DOHH2 (cell line): ENCODE results near the gene MGAT5.

Experiments
- H3F3A ChIP-seq: fragments of 200-600 bp; sonication (generic), shearing (Covaris generic); 2 replicates; pipeline ENCODE4 v1.6.0; 2016; ENCODE audit warnings: antibody characterized with exemption, mild to moderate bottlenecking; ENCODE audit not compliant: control insufficient read depth, insufficient read depth
- H3K27ac ChIP-seq: fragments of 200-600 bp; sonication (generic); 2 replicates; pipeline ENCODE4 v1.5.1; 2014; ENCODE audit warnings: low read depth, mild to moderate bottlenecking, low read length, moderate library complexity
- H3K27me3 ChIP-seq: fragments of 200-600 bp; sonication (generic); 2 replicates; pipeline ENCODE4 v1.6.1; 2014; ENCODE audit warnings: mild to moderate bottlenecking, low read length, mixed read lengths; ENCODE audit not compliant: control insufficient read depth
- H3K36me3 ChIP-seq: fragments of 200-600 bp; sonication (generic); 2 replicates; pipeline ENCODE4 v1.6.1; 2014; ENCODE audit warnings: mild to moderate bottlenecking, low read length, moderate library complexity, mixed read lengths; ENCODE audit not compliant: control insufficient read depth
- H3K4me1 ChIP-seq: fragments of 200-600 bp; sonication (generic); 2 replicates; pipeline ENCODE4 v1.6.1; 2014; ENCODE audit warnings: mild to moderate bottlenecking, low read length, mixed read lengths; ENCODE audit not compliant: control insufficient read depth
- H3K4me2 ChIP-seq: fragments of 200-600 bp; sonication (generic); 2 replicates; pipeline ENCODE4 v1.6.0; 2014; ENCODE audit warnings: mild to moderate bottlenecking, low read length, moderate library complexity
- H3K4me3 ChIP-seq: fragments of 200-600 bp; sonication (generic); 2 replicates; pipeline ENCODE4 v1.5.1; 2014; ENCODE audit warnings: mild to moderate bottlenecking, low read length, mixed read lengths
- H3K79me2 ChIP-seq: fragments of 200-600 bp; sonication (generic); 2 replicates; pipeline ENCODE4 v1.6.1; 2014; ENCODE audit warnings: mild to moderate bottlenecking, low read length, mixed read lengths; ENCODE audit not compliant: control insufficient read depth
- H3K9me2 ChIP-seq: fragments of 200-600 bp; sonication (generic); replicated peaks from 2 replicates; pipeline ENCODE4 v1.6.1; 2014; ENCODE audit warnings: mild to moderate bottlenecking, low read length, mixed read lengths; ENCODE audit not compliant: control insufficient read depth
- H3K9me3 ChIP-seq: fragments of 200-600 bp; sonication (generic); 2 replicates; pipeline ENCODE4 v1.6.1; 2014; ENCODE audit warnings: antibody characterized with exemption, low read length, mixed read lengths; ENCODE audit not compliant: control insufficient read depth, insufficient read depth
- H4K20me1 ChIP-seq: fragments of 200-600 bp; sonication (generic); 2 replicates; pipeline ENCODE4 v1.6.0; 2014; ENCODE audit warnings: low read depth, mild to moderate bottlenecking, antibody characterized with exemption, low read length, moderate library complexity; ENCODE audit not compliant: control insufficient read depth, insufficient read depth
- CTCF ChIP-seq: fragments of 200-600 bp; sonication (generic); IDR thresholded peaks from one replicate; pipeline ENCODE4 v1.5.1; 2014; ENCODE audit warnings: antibody characterized with exemption, mild to moderate bottlenecking, low read depth, low read length; ENCODE audit not compliant: poor library complexity, severe bottlenecking
- EZH2phosphoT487 ChIP-seq: fragments of 200-600 bp; sonication (generic); IDR thresholded peaks from 2 replicates; pipeline ENCODE4 v1.6.1; 2017; ENCODE audit warnings: borderline replicate concordance, mild to moderate bottlenecking, antibody characterized with exemption, low read length, moderate library complexity, mixed read lengths

The MGAT5 gene

DNA sequence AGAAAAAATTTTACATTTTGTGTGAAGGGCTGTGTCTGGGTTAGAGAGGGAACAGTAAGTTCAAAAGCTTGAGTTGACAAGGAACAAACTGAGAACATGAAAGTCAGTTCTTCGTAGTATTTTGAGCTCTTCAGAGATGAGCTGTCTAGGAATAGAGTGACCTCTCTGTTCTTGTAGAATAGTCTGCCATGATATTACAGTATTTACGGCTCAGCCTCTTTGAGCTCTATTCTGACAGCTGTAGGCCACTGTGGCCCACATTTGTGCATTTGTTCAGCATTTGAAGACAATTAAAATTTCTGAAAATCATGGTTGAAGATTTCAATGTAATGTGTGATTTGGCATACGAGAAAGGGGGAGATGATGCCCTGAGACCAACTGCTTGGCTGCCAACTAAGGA is 172.8 kb downstream of the MGAT5 start:
- no peaks in the 10 kb centered on the region for H3K27me3 ChIP-seq
- H3K4me2 ChIP-seq = no peak overlapping the region
- TF ChIP-seq CTCF (no peak), EZH2phosphoT487 (no peak)
- H3K36me3 ChIP-seq = peaks cover 43% of the 10 kb centered on the region
- no peaks in the 10 kb centered on the region for H3F3A ChIP-seq
- no peak overlapping the region for H3K4me3 ChIP-seq
- H3K9me3 ChIP-seq = no peaks in the 10 kb centered on the region
- H3K9me2 ChIP-seq = no peaks in the 10 kb centered on the region
- no peaks in the 10 kb centered on the region for H3K4me1 ChIP-seq
- H3K27ac ChIP-seq = no peak overlapping the region
- H4K20me1 ChIP-seq = no peaks in the 10 kb centered on the region
- H3K79me2 ChIP-seq = no peaks in the 10 kb centered on the region

DNA sequence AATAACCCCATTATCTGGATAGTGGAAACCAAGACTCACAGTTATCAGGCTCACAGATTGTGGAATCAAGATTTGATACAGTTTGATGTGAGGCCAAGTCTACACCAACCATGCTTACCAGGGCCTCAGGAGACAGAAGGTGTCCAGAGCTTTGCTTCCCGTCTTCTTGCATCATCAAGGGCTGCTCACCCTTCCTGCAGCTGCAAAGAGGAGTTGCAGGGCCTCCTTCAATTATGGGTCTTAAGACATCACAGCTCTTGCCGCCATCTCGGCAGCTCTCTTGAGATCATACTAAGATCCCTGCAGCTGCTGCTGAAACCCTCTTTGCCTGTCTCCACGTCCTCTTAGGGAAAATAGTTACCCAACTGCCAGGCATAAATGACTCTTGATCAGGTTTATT is 176.0 kb downstream of the MGAT5 start:
- H3K9me2 ChIP-seq = no peaks in the 10 kb centered on the region
- no peak overlapping the region for H3K4me2 ChIP-seq
- no peaks in the 10 kb centered on the region for H3F3A ChIP-seq
- no peaks in the 10 kb centered on the region for H3K4me1 ChIP-seq
- no peak for TF ChIP-seq EZH2phosphoT487
- no peak for TF ChIP-seq CTCF
- H3K79me2 ChIP-seq = no peaks in the 10 kb centered on the region
- H3K4me3 ChIP-seq = no peak overlapping the region
- no peaks in the 10 kb centered on the region for H3K9me3 ChIP-seq
- no peak overlapping the region for H3K27ac ChIP-seq
- no peaks in the 10 kb centered on the region for H3K27me3 ChIP-seq
- H3K36me3 ChIP-seq = peaks cover 34% of the 10 kb centered on the region
- no peaks in the 10 kb centered on the region for H4K20me1 ChIP-seq

DNA sequence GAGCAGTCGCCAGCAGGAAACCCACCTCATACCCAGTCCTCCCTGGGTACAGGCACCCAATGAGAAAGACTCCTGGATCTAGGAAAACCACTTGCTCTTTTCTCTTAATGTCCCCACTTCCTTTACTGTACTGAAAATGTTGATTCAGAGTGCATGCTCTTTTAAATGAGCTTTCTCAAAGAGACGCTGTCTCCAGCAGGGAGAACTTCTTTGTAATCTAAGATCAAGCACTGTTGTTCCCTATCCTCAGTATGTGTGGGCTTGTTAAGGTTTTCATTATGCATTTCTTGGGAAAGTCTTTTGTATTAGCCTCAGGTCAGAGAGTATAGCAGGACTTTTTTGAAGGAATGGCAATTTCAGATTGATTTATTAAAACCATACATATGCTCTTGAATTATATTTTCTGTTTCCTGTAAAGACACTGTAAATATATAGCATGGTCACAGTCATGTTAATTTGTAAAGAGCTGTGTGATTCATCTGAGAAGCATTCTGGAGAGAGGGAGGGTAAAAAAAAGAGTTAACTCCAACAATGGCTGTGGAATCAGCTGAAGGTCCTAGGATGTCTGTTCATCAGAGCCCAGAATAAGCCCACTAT is 178.1 kb downstream of the MGAT5 start:
- TF ChIP-seq EZH2phosphoT487 = no peak
- TF ChIP-seq CTCF = no peak
- no peaks in the 10 kb centered on the region for H3F3A ChIP-seq
- no peak overlapping the region for H3K27ac ChIP-seq
- no peaks in the 10 kb centered on the region for H3K9me3 ChIP-seq
- H3K79me2 ChIP-seq = no peaks in the 10 kb centered on the region
- H4K20me1 ChIP-seq = no peaks in the 10 kb centered on the region
- no peak overlapping the region for H3K4me2 ChIP-seq
- no peaks in the 10 kb centered on the region for H3K9me2 ChIP-seq
- peaks cover 8% of the 10 kb centered on the region for H3K4me1 ChIP-seq
- no peaks in the 10 kb centered on the region for H3K27me3 ChIP-seq
- peaks cover 43% of the 10 kb centered on the region for H3K36me3 ChIP-seq
- no peak overlapping the region for H3K4me3 ChIP-seq
